HG03378 (cell line): ENCODE results near the gene ZBTB20.

ENCODE experiments used
- ATAC-seq: cut with Tn5 transposase; IDR thresholded peaks from one replicate; pipeline ENCODE4 v1.9.1; 2021; ENCODE audit warnings: mild to moderate bottlenecking, moderate library complexity; ENCODE audit not compliant: unreplicated experiment

ZBTB20 gene

GRCh38 chr3:114363554-114364202, 783.4 kb downstream of the ZBTB20 start:
- no peak for ATAC-seq

DNA sequence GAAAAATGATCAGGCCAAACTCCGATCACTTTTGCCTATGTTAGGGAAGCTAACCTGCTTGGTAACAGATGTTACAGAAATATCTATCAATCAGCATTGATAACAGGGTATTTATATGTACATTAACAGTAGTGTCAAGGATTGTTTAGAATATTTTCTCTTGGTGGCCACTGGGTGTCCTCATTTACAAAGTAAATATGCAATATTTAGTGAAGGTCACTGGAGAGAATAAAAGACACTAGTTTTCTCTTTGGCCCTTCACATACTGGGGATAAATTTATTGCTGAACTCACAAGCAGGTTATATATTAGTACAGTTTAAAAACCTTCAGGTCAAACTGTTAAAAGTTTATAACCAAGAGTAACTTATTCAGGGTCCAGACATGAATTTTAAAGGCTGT, 784.3 kb downstream of the ZBTB20 start:
- peak; percentile 58 for ATAC-seq

DNA sequence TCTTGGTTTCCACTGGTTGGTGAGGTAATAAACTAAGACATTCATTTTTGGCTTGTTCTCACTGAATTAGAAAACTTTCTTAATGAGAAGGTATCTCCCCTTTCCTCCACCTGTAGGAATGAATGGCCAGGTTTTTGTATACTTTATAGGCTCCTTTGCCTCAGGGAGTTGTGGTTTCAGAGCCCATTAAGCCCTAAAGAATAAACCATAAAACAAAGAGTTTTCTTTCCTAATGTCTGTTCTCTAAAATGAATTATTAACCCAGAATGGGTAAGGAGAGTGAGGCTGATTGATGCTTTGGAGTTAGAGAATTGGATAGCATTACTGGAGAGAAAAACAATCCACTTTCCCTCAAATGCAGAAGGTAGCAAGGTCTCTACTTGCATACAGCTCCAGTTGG, 785.7 kb downstream of the ZBTB20 start:
- no peak for ATAC-seq

DNA sequence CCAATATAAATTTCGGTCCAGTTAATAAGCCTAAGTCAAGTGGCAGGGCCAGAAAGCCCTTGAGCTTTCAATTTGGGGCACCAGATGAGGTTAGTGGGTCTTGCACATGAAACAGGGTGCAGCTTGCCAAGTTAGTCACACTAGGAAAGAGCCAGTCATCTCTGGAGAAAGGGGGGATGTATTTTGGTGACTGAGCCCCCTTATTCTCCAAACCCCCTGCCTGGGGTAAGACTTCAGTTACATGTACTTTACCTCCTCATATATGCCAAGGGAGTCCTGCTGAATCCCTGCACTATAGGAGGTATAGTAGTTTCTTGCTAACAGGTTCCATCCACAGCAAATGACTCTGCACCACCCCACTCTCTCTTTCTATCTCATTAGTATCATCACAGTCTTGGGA, 790.6 kb downstream of the ZBTB20 start:
- ATAC-seq: no peak

DNA sequence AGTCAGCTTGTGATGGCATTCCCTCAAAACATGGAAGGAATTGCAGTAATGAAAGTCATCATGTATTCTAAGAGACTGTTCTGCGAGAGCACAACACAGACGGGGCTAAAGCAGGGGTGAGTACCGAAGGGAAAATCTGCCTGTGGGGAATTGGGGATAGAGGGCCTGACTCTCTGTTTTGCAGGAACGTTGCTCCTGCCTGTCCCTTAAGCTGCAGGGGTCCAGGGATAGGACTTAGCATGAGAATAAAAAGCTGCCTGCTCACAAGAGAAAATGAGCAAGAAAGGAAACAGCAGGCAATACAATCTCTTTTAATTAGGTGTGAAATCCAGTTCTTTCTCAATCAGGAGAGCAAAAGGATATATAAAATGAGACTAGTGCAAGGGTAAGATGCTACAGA, 791.0 kb downstream of the ZBTB20 start:
- no peak for ATAC-seq

DNA sequence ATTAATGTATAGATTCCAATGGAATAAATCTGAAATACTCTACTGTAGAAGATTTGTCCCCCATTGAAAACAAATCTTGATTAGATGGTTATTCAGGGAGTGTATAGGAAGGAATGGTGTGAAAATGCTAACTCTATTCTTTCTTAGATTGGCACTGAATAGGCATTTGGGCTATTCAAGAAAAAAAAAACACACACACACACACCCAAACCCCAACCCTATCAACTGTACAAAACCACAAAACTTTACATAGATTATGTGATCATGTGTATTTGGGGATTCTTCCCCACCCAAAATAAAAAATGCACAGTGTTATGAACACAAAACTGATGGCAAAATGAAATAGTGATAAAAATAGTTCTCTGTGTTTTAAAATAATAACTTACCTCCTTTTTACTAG, 791.4 kb downstream of the ZBTB20 start:
- ATAC-seq: no peak

DNA sequence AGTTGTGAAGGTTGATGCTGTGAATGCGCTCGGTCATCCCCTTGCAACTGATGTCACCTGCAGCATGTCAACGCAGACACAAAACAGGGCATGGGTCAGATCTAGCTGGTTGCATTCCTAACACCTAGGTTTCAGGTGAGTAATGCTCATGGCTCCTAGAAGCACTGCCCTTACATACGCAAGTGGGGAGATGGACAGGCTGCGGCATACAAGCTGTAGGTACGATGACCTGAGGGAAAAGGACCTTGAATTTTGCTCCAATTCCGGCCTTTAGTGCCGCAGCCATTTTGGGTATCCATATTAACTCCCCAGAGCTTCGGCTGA, 795.3 kb downstream of the ZBTB20 start:
- ATAC-seq: no peak

- no peak for ATAC-seq
Measured at GRCh38 chr3:114351123-114351821, 795.8 kb downstream of the ZBTB20 start.

GRCh38 chr3:114350690-114351089, 796.4 kb downstream of the ZBTB20 start:
- ATAC-seq: no peak

DNA sequence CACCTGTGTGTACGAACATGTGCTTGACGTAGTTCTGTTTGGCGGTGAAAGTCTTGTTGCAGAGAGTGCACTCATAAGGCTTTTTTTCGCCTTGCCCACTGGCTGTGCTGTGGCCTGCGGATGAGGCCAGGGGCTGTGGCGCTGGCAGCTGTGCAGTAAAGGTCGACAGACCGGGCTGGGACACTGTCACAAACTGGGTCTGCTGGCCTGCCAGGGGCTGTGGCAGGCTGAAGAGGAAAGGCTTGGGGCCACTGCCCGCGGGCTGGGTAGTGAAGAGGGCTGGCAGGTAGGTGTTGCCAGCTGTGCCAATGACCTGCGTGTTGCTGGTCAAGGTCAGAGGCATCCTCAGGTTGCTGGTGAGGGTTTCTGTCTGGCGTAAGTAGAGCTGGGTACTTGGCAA, 796.8 kb downstream of the ZBTB20 start:
- no peak for ATAC-seq

DNA sequence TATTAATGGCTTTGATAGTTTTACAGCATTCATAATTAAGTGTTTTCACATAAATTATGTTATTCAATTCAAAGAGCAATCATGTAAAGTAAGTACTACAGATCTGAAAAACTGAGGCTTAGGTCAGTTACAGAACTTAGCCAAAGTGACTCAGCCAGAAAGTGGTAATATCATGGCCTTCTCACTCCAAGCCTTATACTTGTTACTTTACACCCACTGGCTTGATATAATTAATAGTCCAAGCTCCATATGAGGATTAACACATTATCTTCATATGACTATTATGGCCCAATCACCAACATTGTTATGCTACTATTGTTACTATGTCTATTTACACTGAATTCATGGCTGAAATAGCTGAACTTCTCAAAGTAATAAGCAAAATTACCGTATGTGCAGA, 802.6 kb downstream of the ZBTB20 start:
- ATAC-seq: no peak

DNA sequence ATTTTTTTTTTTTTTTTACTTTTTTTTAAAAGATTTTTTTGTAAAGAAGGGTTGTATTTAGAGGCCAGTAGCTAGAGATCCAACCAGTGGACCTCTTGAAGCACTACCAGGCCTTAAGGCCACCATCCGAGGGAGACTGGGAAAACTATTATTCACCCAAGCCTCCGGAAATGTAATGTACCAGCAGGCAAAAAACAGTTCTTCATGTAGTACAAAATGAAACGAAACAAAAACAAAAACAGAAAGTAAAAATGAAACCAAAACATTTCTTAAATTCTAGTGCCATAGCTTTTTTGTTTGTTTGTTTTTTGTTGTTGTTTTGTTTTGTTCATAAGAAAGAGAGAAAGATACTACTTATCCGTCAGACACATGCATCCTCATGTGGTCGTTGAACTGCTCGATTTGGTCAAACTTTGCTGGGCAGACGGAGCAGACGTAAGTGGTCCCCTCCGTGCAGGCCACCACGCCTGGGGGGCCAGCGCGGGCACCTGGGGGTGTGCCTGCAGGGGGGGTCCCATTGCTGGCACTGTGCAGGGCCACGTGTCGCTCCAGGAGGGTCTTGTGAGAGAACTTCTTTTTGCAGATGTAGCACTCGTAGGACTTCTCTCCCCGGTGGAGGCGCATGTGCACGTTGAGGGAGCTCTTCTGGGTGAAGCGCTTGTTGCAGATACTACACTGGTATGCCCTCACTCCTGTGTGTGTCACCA, 808.3 kb downstream of the ZBTB20 start:
- ATAC-seq: no peak

DNA sequence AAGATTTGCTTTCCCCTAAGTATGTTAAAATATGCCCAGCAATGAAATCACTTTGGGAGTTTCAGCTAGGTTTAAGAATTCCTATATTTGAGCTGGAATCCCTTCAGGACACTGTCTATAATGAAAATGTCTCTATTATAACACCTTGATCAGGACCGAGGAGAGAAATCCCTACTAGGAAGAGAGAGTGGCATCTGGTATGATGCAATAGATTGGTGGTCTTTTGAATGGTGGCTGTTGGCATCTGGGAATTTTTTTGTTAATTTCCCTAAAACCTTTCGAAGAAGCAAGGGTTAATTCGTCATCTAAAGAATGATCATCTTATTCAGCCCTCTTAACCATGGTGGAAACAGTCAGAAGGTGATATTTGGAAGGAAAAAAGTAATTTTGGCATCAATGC, 810.2 kb downstream of the ZBTB20 start:
- ATAC-seq: no peak

DNA sequence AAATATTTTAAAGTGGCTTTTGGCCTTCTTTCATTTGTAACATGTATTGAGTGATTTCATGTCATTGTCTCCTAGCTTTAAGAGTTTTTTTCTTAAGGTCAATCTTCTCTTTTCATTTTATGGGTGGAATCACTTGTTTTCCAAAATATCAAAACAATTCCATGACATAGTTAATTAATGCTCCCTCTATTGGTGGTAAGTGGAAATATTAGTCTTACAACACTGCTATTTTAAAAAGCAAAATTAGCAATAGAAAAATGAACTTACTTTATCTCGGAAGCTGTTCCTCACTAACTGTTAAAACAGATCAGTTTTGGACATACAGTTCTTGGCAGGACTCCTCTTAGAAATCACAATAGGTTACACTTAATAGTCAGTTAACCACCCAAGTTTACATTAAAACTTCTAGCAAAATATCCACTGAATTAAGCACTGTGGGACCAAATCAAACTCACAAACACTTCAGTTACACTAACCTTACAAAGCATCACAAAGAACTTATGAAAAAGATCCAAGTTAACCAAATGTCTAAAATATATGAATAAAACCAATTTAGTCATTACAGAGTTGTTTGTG, 810.9 kb downstream of the ZBTB20 start:
- ATAC-seq: no peak

DNA sequence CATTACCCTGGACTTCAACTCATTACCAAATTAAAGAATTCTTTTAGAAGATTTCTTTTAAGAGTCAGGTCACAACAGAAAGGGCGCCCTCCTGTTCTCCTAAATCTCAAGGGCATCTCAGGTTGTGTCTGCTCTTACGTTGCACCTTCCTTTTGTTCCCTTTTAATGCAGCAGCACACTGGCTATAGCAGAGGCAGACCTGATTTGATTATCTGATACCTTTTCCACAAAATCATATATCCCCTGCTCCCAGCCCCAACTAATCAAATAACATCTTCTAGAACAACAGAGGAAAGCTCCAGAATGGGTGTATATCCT, 813.2 kb downstream of the ZBTB20 start:
- ATAC-seq: no peak

DNA sequence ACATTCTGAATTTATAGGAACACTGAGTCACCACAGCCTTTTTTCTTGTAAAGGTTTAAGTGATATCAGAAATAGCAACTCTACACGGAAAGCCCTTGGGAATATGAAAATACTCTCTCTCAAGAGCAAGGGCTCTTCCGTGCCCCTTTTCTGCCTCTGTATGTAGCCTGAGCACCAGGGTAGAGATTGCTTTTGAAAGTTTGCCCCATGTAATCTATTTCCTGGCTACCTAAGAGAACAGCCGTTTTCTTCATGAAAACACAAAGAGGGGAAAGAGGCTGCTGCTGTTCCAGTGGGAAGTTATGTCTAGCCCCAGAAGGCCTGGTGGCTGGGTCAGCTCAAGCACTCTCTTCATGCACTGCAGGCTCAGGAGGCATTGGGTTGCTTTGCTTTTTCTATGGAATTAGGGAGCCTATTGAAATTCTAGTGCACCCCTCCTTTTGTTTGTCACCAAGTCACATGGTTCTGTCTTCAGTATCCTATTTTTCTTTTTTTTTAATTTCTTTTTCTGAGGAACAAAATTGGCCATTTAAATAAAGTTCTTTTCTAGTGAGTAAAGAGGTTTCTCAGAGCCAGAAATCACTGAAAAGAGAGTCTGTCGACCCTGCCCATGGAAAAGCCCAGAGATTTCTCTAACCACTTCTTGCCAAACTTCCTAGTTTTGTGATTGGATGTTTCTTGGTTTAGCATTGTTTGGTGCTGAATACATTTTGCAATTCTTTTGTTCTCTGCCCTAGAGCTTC, 813.7 kb downstream of the ZBTB20 start:
- no peak for ATAC-seq

DNA sequence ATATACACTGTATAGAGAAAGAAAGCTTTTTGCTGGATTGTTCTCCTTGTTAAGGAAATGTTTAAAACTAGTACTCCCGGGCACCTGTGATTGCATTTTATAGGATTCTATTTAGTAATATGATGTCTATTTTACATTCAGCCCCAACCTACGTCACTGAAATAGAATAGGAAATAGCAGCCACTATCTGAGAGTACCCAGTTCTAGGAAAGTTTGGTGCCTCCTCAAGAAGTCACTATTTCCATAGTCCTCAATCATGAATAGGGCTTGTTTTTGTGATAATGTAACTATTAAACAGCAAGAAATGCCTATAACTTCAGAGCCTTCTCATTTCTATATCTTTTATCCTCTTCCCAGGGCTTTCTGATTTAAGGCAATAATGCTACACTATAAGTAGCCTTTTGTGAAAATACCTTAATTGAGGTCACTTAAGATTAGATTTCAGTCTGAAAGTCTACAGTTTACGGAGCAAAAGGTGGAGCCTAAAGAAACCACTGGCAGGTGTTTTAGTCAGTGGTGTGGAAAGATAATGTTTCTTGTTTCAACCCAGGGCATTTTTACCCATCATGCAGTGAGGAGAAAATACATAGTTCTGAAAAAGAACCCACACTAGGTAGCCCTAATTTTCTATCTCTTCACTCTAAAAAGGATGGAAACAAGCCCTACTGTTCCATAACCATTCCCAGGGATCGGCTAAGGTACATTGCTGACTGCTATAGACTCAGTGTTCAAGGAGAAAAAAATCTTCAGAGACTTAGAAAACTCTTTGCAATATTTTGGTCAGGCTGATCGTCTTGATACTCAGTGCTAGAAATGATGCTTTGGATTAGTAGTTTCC, 814.5 kb downstream of the ZBTB20 start:
- ATAC-seq: peak; percentile 37

- ATAC-seq: no peak
Measured at GRCh38 chr3:114331710-114332109, 815.4 kb downstream of the ZBTB20 start.

DNA sequence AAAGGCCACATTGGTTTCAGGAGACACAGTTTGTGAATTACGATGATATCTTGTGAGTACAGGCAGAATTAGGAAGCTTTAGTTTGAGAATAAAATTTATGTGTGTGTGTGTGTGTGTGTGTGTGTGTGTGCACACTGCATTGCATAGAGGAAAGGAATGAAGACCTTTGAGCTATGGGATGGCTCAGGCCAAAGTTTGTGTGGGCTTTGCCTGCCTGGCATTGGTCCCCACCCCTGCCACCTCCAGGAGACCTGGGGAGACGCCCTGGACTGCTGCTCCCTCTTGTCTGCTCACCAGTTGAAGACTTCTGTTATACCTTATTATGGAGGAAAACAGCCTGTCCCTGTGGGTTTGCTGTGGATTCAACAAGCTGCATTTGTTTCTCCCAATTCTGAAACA, 816.1 kb downstream of the ZBTB20 start:
- ATAC-seq: no peak

DNA sequence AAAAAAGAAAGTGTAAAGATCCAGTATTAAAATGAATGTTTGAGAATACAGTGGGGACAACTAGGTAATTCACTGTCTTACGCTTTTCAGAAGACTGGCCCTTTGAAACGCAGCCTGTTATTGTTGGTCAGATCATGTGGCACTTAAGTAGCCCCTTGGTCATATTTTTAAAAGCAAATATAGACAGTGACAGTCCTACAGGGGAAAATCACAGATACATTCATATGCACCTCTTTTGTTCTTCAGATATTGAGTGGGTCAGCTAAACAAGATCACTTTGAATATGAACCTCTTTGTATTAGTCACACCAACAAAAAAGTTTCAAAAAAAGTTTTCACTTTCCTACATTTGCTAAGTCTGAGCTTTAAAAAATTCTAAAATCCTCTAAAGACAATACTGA, 817.3 kb downstream of the ZBTB20 start:
- ATAC-seq: peak; percentile 38

DNA sequence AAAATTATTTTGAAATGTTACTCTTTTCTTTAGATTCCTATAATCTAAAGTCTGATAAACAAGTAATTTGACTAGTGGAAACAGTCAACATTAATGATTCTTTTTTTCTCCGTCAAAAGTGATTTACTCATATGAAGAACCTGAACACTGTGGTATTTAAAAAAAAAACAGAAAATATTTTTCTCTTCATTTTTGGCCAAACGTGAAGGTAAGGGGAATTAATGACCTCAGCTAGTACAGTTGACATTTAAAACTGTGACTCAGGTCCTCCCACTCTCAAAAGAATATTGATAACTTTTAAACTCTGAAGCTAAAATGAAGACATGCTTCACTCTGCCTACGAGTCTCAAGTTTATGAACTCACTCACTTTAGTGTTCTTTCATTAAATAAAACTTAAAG, 818.7 kb downstream of the ZBTB20 start:
- peak; percentile 32 for ATAC-seq
